ENCODE data around the gene GIPC1.
"Not testable (repeated sequence)": the region's sequence is repeated elsewhere in the genome, so short reads cannot be mapped to it uniquely, and the experiment has no call there.

GIPC1 gene

DNA sequence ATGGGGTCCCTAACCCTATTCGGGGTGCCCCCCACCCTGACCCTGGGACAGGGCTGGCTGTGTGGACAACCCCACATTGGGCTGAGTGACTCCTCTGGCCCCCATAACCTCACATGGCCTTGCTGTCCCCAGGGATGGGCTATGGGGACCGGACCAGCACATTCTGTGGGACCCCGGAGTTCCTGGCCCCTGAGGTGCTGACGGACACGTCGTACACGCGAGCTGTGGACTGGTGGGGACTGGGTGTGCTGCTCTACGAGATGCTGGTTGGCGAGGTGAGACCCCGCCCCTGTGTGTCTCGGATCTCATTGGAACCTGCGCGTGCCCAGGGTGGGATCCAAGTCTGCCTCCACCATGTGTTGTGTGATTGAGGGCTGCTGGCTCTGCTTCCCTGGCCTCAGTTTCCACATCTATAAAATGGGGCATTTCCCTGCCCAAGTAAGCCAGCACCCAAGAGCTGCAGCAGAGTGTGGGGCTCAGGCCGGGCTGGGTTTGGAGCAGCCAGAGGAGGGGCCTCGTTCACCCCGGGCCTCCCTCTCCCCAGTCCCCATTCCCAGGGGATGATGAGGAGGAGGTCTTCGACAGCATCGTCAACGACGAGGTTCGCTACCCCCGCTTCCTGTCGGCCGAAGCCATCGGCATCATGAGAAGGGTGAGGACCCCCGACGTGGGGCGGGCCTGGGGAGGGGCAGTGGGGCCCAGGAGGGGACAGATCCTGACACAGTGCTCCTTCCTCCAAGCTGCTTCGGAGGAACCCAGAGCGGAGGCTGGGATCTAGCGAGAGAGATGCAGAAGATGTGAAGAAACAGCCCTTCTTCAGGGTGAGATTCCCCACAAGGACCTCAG is 25.7 kb downstream of the GIPC1 start:
- no peak for DNase-seq (ENCODE audit: low spot score)

DNA sequence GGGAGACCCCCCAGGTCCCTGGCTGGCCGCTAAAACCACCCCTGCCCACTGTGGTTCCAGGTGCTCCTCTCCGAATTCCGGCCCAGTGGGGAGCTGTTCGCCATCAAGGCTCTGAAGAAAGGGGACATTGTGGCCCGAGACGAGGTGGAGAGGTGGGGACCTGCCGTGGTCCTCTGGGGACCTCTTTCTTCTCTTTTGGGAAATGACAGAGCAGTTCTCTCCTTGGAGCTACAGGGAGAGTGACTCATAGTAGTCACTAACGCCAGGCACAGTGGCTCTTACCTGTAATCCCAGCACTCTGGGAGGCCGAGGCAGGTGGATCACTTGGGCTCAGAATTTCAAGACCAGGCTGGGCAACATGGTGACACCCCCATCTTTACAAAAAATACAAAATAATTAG is 28.1 kb downstream of the GIPC1 start:
- no peak for DNase-seq (ENCODE audit: low spot score)

DNA sequence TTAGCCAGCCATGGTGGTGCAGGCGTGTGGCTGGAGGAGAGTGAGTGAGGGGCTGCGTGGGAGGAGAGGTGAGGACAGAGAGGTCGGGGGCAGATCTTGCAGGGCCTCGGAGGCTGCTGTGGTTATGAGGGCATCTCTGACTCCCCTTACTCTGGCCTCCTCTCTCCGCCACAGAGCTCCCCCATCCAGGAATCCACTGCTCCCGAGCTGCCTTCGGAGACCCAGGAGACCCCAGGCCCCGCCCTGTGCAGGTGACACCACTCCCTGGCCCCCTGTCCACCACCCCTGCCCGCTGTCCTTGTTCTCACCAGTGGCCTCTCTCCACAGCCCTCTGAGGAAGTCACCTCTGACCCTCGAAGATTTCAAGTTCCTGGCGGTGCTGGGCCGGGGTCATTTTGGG is 28.5 kb downstream of the GIPC1 start:
- no peak for DNase-seq (ENCODE audit: low spot score)

DNA sequence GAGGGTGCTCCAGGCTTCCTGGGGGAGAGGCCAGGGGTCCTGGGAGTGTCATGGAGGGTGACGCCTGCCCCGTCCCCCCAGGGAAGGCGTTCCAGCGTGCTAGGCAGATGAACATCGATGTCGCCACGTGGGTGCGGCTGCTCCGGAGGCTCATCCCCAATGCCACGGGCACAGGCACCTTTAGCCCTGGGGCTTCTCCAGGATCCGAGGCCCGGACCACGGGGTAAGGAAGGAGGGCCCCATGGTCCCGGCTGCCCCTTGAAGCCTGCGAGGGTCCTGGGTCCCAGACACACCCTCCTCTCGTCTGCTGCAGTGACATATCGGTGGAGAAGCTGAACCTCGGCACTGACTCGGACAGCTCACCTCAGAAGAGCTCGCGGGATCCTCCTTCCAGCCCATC is 32.2 kb downstream of the GIPC1 start:
- no peak for DNase-seq (ENCODE audit: low spot score)

DNA sequence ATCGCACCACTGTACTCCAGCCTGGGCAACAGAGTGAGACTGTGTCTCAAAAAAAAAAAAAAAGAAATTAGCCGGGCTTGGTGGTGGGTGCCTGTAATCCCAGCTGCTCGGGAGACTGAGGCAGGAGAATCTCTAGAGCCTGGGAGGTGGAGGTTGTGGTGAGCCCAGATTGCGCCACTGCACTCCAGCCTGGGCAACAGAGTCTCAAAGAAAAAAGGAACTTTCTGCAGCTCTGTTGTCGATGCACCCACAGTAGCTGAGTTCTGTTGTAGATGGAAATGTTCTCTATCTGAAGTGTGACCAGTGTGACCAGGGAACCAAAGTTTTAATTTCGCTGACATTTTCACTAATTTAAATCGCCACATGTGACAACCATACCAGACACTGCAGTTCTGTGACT is 33.5 kb downstream of the GIPC1 start:
- not testable (repeated sequence) for DNase-seq (ENCODE audit: low spot score)

DNA sequence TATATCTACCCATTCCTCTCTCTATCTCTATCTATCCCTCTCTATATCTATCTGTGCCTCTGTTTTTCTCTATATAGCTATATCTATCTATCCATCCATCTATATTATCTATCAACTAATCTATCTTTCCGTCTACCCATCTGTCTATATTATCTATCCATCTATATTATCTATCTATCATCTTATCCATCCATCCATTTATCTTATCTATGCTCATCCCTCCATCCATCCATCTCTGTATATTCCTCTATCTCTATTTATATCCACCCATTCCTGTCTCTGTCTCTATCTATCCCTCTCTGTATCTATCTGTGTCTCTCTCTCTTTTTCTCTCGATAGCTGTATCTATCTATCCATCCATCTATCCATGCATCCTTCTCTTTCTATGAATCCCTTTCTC is 35.0 kb downstream of the GIPC1 start:
- no peak for DNase-seq (ENCODE audit: low spot score)

DNA sequence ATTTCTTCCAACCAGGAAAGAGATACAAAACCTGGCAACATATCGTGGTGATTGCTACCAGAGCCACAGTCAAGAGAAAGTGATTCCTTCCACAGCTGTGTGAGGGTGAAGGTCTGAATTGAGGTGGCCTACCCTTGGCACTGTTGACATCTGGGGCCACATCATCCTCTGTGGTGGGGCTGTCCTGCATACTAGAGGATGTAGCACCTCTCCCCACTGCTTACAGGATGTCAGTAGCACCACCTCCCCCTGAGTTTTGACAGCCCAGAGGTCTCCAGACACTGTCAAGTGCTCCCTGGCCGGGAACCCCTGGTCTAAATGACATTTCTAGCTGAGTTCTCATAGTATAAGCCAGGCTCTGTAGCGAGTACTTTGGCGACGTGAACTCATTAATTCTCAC is 36.2 kb downstream of the GIPC1 start:
- peak; percentile 46 for DNase-seq (ENCODE audit: low spot score)

DNA sequence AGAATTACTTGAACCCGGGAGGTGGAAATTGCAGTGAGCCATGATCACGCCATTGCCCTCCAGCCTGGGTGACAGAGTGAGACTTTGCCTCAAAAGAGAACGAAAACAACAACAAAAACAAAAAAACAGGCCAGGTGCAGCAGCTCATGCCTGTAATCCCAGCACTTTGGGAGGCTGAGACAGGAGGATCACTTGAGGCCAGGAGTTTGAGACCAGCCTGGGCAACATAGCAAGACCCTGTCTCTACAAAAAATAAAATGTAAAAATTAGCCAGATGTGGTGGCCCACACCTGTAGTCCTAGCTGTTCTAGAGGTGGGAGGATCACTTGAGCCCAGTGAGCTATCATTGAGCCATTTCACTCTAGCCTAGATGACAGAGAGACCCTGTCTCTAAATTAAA is 43.6 kb downstream of the GIPC1 start:
- not testable (repeated sequence) for DNase-seq (ENCODE audit: low spot score)

DNA sequence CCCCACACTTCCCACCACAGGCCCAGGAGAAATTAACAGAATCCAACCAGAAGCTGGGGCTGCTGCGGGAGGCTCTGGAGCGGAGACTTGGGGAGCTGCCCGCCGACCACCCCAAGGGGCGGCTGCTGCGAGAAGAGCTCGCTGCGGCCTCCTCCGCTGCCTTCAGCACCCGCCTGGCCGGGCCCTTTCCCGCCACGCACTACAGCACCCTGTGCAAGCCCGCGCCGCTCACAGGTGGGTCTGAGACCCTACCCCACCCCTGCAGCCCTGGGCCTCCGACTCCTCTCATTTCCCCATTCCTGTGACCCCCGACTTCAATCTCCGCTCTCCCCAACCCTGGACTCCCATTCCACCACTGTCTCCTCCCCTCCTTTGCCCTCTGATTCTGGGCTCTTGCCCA is 45.1 kb downstream of the GIPC1 start:
- no peak for DNase-seq (ENCODE audit: low spot score)

DNA sequence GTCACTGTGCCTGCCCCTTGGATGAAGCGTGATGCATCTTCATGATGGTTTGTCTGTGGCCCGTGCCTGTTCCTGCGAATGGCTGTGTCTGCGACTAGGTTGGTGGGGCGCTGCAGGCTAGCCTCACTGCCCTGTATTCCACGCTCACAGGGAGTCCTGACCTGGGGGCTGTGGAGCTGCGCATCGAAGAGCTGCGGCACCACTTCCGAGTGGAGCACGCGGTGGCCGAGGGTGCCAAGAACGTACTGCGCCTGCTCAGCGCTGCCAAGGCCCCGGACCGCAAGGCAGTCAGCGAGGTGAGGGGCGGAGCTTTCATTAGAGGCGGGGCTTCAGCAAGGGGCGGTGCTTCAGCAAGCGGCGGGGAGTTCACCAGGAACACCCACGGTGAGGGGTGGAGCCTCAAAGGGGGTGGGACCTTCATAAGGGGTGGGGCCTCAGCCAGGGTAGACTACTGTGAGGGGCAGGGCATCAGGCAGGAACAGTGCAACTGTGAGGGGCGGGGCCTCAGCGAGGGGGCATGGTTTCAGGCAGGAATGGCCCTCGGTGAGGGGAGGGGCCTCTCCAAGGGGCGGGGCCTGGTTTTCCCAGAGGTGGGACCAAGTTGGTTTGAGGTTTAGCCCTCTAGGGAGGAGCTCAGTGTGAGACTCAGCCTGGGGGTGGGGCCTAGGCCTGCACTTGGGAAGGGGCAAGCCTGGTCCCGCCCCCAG is 45.6 kb downstream of the GIPC1 start:
- DNase-seq (ENCODE audit: low spot score), result peak; percentile 21

DNA sequence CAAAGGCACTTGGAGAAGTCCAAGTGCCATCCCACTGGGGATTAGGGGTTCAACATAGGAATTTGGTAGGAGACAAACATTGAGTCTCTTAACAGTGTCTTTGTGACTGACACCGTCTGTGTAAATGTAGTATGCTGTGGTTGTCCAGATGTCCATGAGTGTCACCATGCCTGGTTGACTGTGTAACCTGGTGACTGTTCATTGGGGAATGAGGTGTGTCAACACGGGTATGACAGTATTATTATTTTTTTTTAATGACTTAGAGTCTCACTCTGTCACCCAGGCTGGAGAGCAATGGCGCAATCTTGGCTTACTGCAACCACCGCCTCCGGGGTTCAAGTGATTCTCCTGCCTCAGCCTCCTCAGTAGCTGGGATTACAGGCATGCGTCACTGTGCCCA is 46.6 kb downstream of the GIPC1 start:
- DNase-seq (ENCODE audit: low spot score), result no peak

DNA sequence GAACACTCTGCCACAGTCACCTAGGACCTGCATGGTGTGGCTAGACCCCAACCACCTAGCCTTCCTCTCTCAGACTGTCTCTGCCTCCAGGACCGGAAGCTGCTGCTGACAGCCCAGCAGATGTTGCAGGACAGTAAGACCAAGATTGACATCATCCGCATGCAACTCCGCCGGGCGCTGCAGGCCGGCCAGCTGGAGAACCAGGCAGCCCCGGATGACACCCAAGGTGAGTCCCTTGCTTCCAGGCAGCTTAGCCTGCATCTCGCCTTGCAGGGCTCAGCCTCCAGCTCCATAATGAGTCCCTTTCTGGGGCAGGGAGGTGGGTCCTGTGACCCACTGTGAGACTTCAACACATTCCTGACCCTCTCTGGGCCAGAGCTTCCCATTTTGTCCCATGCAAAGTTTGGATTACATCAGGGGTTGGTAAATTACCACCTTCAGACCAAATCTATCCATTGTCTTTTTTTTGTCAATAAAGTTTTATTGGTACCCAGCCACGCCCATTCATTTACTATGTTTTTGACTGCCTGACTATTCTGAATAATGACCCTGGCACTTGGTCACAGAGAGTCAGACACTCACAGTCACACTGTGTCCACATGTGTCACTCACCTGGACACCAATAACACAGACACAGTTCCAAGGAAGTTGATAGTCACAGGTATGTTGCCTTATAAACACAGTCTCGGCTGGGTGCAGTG is 49.4 kb downstream of the GIPC1 start:
- no peak for DNase-seq (ENCODE audit: low spot score)

DNA sequence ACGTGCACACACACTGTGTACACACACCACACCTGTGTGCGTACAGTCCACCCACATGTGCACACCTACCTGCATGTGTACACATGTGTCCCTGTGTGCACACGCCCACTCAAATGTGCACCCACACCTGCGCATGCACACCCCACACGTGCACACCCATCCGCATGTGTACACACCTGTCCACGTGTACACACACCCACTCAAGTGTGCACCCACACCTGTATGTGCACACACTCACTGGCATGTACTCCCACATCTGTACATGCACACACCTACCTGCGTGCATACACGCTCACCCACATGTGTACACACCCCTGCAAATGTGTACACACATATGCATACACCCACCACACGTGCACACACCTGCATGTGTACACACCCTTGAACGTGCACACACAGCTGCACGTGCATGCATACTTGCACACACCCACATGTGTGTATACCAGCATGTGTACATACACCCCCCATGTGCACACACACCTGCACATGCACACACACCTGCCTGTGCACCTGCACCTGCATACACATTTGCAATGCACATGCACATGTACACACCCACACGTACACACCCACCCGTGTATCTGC is 52.2 kb downstream of the GIPC1 start:
- DNase-seq (ENCODE audit: low spot score), result no peak

DNA sequence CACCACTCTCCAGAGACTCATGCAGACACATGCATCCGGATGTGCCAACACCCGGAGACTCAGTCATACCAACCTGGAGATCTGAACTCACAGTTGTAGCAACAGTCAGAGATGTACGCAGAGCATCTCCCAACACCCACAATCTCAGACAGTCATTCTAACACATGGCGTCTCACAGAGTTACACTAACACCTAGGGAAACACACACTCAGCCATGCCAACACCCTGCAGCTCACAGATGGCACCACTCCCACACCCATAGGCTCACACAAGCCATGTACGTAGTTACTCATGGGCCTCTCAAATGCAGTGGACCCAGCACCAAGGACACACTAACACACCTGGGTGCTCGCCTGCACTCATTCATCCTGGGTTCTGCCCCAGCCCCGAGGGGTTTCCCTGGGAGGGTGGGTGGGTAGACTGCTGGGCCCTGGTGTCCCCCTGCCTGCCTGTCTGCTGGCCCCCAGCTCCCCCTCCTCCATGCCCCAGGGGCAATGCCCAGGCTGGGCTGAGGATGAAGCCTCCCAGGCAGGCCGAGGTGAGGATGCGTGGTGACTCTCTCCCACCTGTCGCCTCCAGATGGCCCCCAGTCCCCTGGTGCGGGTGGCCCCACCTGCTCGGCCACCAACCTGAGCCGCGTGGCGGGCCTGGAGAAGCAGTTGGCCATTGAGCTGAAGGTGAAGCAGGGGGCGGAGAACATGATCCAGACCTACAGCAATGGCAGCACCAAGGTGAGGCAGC is 52.9 kb downstream of the GIPC1 start:
- DNase-seq (ENCODE audit: low spot score), result no peak

DNA sequence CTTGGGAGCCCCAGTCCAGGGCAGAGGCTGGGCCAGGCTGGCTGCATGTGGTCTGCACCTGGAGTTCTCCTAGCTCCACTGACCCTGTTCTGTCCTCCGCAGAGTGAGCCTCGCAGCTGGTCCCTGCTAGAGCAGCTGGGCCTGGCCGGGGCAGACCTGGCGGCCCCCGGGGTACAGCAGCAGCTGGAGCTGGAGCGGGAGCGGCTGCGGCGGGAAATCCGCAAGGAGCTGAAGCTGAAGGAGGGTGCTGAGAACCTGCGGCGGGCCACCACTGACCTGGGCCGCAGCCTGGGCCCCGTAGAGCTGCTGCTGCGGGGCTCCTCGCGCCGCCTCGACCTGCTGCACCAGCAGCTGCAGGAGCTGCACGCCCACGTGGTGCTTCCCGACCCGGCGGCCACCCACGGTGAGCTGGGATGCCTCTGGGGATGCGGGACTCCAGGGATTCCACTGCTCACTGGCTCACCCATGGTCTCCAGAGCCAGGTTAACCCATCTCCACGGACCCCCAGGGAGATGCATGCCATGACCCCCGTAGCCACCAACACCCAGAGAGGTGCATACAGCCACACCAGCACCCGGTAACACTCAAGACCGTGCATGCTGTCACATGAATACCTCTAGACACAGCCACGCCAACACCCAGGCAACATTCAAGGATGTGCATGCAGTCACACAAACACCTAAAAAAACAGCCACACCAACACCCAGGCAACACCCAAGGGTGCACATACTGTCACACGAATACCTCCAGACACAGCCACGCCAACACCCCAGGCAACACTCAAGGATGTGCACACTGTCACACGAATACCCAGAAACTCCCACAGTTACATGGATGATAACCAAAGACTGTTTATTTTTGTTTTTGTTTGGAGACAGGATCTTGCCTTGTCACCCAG is 54.6 kb downstream of the GIPC1 start:
- no peak for DNase-seq (ENCODE audit: low spot score)

DNA sequence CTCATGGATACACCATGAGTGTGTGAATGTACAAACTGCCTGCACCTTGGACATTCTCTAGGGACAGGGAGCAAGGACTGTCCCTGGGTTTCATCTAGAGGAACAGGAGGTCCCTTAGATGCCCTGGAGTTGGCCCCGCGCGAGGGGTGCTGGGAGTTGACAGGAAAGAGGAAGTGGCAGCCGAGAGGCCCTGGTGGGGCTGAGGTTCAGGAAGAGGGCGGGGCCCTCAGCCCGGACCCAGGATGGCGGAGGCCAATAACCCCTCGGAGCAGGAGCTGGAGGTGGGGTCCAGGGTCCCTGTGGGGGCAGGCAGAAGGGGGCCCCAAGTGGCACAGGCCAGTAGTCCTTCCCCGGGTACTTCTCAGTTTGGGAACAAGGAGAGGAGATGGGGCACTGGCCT is 55.9 kb downstream of the GIPC1 start:
- DNase-seq (ENCODE audit: low spot score), result peak; percentile 73

DNA sequence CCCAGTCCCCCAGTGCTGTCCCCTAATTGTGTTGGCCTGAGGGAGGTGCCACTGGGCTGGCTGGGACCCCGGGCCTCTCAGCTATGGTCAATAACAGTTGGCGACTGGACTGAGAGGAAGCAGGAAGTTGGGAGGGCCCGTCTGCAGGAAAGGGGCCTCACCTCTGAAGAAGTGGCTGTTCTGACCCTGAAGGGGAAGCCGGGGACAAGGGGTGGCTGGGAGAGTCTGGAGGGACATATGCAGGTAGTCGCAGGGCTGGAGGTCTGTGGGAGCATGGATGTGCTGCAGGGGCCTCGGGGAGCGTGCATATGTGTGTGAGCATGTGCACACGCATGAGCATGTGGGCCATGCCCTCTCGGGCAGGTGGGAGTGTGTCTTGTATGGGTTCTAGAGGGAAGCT is 56.9 kb downstream of the GIPC1 start:
- no peak for DNase-seq (ENCODE audit: low spot score)

DNA sequence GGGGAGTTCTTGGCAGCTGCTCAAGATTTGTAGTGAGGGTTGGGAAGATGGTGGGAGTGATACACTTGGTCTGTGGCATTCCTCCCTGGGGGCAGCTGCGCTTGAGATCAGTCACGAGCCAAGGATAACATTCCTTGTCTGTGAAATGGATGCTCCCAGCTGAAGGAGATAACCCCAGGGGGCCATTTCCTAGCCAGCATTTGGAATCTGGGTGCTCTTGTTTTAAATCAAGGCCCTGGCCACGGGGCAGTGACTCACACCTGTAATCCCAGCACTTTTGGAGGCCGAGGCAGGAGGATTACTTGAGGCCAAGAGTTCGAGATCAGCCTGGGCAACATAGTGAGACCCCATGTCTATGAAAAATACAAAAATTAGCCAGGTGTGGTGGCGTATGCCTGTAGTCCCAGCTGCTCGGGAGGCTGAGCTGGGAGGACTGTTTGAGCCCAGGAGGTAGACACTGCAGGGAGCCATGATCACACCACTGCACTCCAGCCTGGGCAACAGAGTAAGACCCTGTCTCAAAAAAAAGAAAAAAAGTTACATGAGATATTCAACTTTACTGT is 58.3 kb downstream of the GIPC1 start:
- DNase-seq (ENCODE audit: low spot score), result no peak

DNA sequence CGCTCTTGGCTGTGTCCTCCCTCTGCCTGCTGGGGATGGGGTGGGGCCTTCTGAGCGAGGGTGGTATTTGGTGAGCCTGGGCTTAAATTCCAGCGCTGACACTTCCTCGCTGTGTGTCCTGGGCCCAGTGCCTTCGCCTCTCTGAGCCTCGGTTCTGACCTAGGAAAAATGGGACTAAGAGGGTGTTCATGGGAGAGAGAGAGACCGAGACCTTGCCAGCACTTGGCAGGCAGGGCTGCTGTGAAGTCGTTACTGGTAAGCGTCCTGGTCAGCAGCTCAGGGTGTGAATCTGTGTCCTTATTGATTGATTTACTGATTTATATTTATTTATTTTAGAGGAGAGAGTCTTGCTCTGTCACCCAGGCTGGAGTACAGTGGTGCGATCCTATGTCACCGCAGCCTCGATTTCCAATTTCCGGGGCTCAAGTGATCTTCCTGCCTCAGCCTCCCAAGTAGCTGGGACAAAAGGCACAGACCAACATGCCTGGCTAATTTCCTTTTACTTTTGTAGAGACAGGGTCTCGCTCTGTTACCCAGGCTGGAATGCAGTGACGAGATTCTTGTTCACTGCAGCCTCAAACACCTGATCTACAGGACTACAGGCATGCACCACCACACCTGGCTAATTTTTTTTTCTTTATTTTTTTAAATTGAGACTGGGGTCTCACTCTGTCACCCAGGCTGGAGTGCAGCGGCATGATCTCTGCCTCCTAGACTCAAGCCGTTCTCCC is 60.4 kb downstream of the GIPC1 start:
- DNase-seq (ENCODE audit: low spot score), result no peak

Measured in CD4-positive, alpha-beta T cell treated with Interleukin-2 at 100 ng/mL for 4 hours (primary cell).